Parathyroid adenoma (tissue), 2 donors: ENCODE results near the gene CD58.

ENCODE experiments used
- H2AFZ ChIP-seq: fragments of 300-600 bp; sonication (generic); one replicate; pipeline ENCODE4 v1.7.0; 2017; ENCODE audit warnings: antibody characterized with exemption, mild to moderate bottlenecking
- H3K27ac ChIP-seq: fragments of 300-600 bp; sonication (generic); one replicate; pipeline ENCODE4 v1.7.0; 2017
- H3K27me3 ChIP-seq: fragments of 300-600 bp; sonication (generic); one replicate; pipeline ENCODE4 v1.7.0; 2017; ENCODE audit warnings: low read length; ENCODE audit not compliant: control insufficient read depth, insufficient read depth
- H3K36me3 ChIP-seq: fragments of 300-600 bp; sonication (generic); one replicate; pipeline ENCODE4 v1.7.0; 2017; ENCODE audit warnings: low read length; ENCODE audit not compliant: control insufficient read depth, insufficient read depth
- H3K4me1 ChIP-seq: fragments of 300-600 bp; sonication (generic); one replicate; pipeline ENCODE4 v1.7.0; 2017; ENCODE audit warnings: control low read depth
- H3K4me2 ChIP-seq: fragments of 300-600 bp; sonication (generic); one replicate; pipeline ENCODE4 v1.7.0; 2017; ENCODE audit warnings: low read length
- H3K4me3 ChIP-seq: fragments of 300-600 bp; sonication (generic); one replicate; pipeline ENCODE4 v1.7.0; 2017; ENCODE audit warnings: low read depth, low read length
- H3K79me2 ChIP-seq: fragments of 300-600 bp; sonication (generic); one replicate; pipeline ENCODE4 v1.7.0; 2017; ENCODE audit warnings: control low read depth
- H3K9ac ChIP-seq: fragments of 300-600 bp; sonication (generic); one replicate; pipeline ENCODE4 v1.7.0; 2017; ENCODE audit warnings: mild to moderate bottlenecking
- H3K9me3 ChIP-seq: fragments of 300-600 bp; sonication (generic); one replicate; pipeline ENCODE4 v1.7.0; 2017; ENCODE audit warnings: low read length; ENCODE audit not compliant: control insufficient read depth
- TF ChIP-seq, protein P1 (sequence below): fragments of 300-600 bp; sonication (generic); IDR thresholded peaks from one replicate; pipeline ENCODE4 v1.7.0; 2017; ENCODE audit warnings: antibody characterized with exemption, mild to moderate bottlenecking
- donor health status: primary hyperparathyroidism.

The CD58 gene

DNA sequence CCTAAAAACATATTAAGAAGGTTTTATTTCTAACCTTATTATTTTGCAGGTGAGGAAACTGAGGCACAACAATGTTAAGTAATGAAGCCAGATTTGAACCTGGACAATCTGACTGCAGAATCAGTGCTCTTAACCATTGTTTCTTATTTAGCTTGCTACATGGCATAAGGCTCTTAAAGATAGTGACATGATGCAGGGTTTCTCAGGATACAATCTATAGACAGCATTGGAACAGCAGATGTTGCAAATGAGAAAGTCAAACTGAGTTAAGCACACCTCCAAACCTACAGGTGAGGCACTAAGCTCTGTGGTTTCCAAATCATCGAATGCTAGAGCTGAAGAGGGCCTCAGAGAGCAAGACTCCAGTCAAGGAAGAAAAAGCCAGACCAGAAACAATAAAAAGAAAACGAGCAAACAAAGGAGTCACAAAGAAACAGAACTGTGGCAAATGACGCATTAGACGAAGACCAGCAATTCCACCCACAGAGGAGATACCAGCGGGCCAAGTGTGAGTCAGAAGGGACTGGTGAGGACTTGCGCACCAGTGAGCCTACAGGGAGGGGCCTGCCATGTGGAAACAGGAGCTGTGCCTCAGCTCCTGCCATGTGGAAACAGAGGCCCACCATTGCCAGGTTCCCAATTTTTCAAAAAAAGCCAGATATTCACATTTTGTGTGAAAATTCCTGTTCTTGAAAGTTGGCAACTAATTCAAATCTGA, 14.4 kb downstream of the CD58 start:
- peaks cover 2% of the 10 kb centered on the region for H3K79me2 ChIP-seq
- no peaks in the 10 kb centered on the region for H3K4me1 ChIP-seq
- H3K27me3 ChIP-seq: no peaks in the 10 kb centered on the region
- H2AFZ ChIP-seq: no peak overlapping the region
- no peak overlapping the region for H3K27ac ChIP-seq
- H3K9me3 ChIP-seq: no peaks in the 10 kb centered on the region
- H3K4me3 ChIP-seq: no peak overlapping the region
- TF ChIP-seq, protein P1, sequence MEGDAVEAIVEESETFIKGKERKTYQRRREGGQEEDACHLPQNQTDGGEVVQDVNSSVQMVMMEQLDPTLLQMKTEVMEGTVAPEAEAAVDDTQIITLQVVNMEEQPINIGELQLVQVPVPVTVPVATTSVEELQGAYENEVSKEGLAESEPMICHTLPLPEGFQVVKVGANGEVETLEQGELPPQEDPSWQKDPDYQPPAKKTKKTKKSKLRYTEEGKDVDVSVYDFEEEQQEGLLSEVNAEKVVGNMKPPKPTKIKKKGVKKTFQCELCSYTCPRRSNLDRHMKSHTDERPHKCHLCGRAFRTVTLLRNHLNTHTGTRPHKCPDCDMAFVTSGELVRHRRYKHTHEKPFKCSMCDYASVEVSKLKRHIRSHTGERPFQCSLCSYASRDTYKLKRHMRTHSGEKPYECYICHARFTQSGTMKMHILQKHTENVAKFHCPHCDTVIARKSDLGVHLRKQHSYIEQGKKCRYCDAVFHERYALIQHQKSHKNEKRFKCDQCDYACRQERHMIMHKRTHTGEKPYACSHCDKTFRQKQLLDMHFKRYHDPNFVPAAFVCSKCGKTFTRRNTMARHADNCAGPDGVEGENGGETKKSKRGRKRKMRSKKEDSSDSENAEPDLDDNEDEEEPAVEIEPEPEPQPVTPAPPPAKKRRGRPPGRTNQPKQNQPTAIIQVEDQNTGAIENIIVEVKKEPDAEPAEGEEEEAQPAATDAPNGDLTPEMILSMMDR: no peak
- H3K36me3 ChIP-seq: no peaks in the 10 kb centered on the region
- no peak overlapping the region for H3K9ac ChIP-seq
- no peak overlapping the region for H3K4me2 ChIP-seq

DNA sequence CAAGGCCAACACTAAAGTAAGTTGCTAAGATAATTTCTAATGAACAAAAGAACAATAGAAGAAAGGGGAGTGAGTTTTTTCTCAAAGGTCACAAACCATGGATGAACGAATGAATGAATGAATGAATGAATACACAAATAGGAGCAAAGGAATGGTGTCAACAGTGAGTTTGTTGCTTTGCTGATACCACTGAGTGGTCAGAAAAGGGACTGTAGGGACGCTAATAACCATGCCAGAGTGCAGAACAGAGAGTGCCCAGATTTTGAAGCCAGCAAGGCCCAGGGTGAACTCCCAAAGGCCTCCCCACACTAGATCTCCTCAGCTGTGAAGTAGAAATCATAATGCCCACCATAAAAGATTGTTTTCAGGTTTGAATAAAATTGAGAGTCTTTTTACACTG, 15.9 kb downstream of the CD58 start:
- TF ChIP-seq, protein P1: no peak
- Histone ChIP-seq H3K79me2 (peaks cover 4% of the 10 kb centered on the region), H3K4me1 (no peaks in the 10 kb centered on the region), H2AFZ (no peak overlapping the region), H3K36me3 (no peaks in the 10 kb centered on the region), H3K27me3 (no peaks in the 10 kb centered on the region), H3K4me2 (no peak overlapping the region), H3K27ac (no peak overlapping the region), H3K4me3 (no peak overlapping the region), H3K9ac (no peak overlapping the region), H3K9me3 (no peaks in the 10 kb centered on the region)

DNA sequence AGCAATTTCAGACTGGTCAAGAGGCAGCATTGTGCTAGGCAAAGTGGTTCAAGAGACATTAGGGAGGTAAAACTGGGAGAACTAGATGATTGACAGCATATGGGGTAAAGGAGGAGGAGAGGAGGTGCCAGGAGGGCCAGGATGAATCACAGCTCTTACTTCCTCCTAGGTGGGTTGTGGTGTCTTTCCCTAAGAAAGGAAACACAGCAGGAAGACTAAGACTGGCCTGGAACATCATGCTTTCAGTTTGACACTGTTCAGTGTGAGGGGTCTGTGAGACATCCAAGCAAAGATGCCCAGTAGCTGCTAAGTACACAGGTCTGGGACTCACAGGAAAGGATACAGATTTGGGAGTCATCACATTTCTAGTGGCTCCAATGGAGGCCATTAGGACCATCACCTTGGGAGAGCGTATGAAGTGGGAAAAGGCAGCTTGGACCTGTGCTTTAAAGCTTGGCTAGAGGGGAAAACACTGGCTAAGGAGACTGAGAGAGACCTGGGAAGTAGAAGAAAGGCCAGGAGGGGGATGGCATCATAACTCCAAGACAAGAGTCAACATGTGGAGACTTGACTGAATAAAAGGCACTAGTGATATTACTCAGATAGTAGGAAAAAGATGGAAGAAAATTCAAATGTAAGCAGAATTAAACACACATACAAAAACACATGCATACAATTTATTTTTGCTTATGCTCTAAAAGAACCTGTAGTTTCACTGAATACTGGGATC, 17.3 kb downstream of the CD58 start:
- H3K79me2 ChIP-seq: peaks cover 4% of the 10 kb centered on the region
- no peak overlapping the region for H3K27ac ChIP-seq
- H2AFZ ChIP-seq: no peak overlapping the region
- no peaks in the 10 kb centered on the region for H3K36me3 ChIP-seq
- H3K27me3 ChIP-seq: no peaks in the 10 kb centered on the region
- H3K9ac ChIP-seq: no peak overlapping the region
- H3K4me3 ChIP-seq: no peak overlapping the region
- no peak overlapping the region for H3K4me2 ChIP-seq
- H3K4me1 ChIP-seq: no peaks in the 10 kb centered on the region
- TF ChIP-seq, protein P1: no peak
- H3K9me3 ChIP-seq: no peaks in the 10 kb centered on the region

DNA sequence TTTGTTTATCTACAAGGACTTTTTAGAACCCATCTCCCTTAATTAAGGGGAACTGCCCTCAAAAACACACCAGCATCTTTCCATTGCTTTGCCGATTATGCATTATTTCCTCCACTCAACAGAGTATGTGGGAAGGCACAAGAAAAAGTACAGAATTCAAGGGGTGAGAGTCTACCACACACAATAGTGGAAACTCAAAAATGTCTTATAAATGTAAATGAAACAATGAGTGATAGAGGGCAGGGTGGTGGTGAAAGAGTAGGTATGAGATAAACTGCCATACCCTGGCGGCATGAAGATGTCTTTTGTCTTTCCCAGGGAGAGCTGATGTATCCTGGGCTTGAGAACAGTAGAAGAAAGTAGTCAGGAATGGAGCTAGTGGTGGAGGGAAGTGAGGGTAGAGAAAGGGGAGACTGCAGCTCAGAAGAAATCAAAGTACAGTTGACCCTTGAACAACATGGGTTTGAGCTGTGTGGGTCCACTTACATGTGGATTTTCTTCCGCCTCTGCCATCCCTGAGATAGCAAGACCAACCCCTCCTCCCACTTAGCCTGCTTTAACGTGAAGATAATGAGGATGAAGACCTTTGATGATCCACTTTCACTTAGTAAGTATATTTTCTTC, 24.4 kb downstream of the CD58 start:
- Histone ChIP-seq H3K36me3 (no peaks in the 10 kb centered on the region), H3K79me2 (peaks cover 2% of the 10 kb centered on the region), H3K9me3 (no peaks in the 10 kb centered on the region), H3K27me3 (no peaks in the 10 kb centered on the region), H3K4me1 (no peaks in the 10 kb centered on the region), H3K4me3 (no peak overlapping the region), H3K9ac (no peak overlapping the region), H2AFZ (no peak overlapping the region), H3K4me2 (no peak overlapping the region), H3K27ac (no peak overlapping the region)
- TF ChIP-seq, protein P1: no peak
